HCEC 1CT (cell line): ENCODE data around the gene FOXM1.
"Not testable (repeated sequence)": the region's sequence is repeated elsewhere in the genome, so short reads cannot be mapped to it uniquely, and the experiment has no call there.

Experiments
- DNase-seq: peaks from one replicate; pipeline ENCODE4 v3.0.0-alpha.2; 2017

The FOXM1 gene

GRCh38 chr12:2879853-2880252, 2.9 kb upstream of the FOXM1 start:
- DNase-seq: no peak

- DNase-seq: peak; percentile 43
Observed at GRCh38 chr12:2877953-2878732, 1.2 kb upstream of the FOXM1 start.

GRCh38 chr12:2876431-2877046, 435 bp downstream of the FOXM1 start:
- no peak for DNase-seq

GRCh38 chr12:2868986-2869632, 7.9 kb downstream of the FOXM1 start:
- peak; percentile 35 for DNase-seq

- DNase-seq: no peak
Observed at GRCh38 chr12:2864198-2864597, 12.8 kb downstream of the FOXM1 start.

GRCh38 chr12:2863402-2863801, 13.6 kb downstream of the FOXM1 start:
- not testable (repeated sequence) for DNase-seq

- DNase-seq: no peak
Observed at GRCh38 chr12:2862876-2863275, 14.1 kb downstream of the FOXM1 start.

- no peak for DNase-seq
Observed at GRCh38 chr12:2860170-2860569, 16.8 kb downstream of the FOXM1 start.

GRCh38 chr12:2858944-2859421, 18.0 kb downstream of the FOXM1 start:
- no peak for DNase-seq

GRCh38 chr12:2858334-2858733, 18.6 kb downstream of the FOXM1 start:
- DNase-seq: no peak

GRCh38 chr12:2857576-2857975, 19.4 kb downstream of the FOXM1 start:
- DNase-seq: no peak

- no peak for DNase-seq
Observed at GRCh38 chr12:2857021-2857431, 19.9 kb downstream of the FOXM1 start, which contains the start of gene TEX52. Gene TEX52, minus strand, starts transcription at chr12:2857039. Its CDS starts 13 bp downstream, at chr12:2857026.

- peak; percentile 29 for DNase-seq
Observed at GRCh38 chr12:2856051-2856450, 20.9 kb downstream of the FOXM1 start.

- no peak for DNase-seq
Observed at GRCh38 chr12:2855546-2855945, 21.4 kb downstream of the FOXM1 start.

GRCh38 chr12:2854669-2855453, 22.1 kb downstream of the FOXM1 start:
- no peak for DNase-seq

GRCh38 chr12:2853626-2854025, 23.3 kb downstream of the FOXM1 start:
- DNase-seq: peak; percentile 71

GRCh38 chr12:2851931-2852330, 25.0 kb downstream of the FOXM1 start:
- no peak for DNase-seq

GRCh38 chr12:2845280-2845679, 31.7 kb downstream of the FOXM1 start:
- DNase-seq: peak; percentile 69

GRCh38 chr12:2844786-2845185, 32.2 kb downstream of the FOXM1 start:
- DNase-seq: no peak

GRCh38 chr12:2842948-2843347, 34.0 kb downstream of the FOXM1 start:
- DNase-seq: no peak

- no peak for DNase-seq
Observed at GRCh38 chr12:2841056-2841650, 35.8 kb downstream of the FOXM1 start.

- DNase-seq: no peak
Observed at GRCh38 chr12:2836574-2836973, 40.4 kb downstream of the FOXM1 start.
